Mucosa of gallbladder (tissue), 1 donor: ENCODE measurements around the gene TBC1D24. TPM values are rescaled to one million over a fixed set of nuclear protein-coding genes. Genes with fewer than 3 reads are reported as not detected.

ENCODE experiments used
- DNase-seq: peaks from one replicate; pipeline ENCODE4 v3.0.0-alpha.2; 2020; ENCODE audit warnings: low spot score
- total RNA-seq: library from RNA; stranded (reverse); gene quantifications from one replicate; pipeline ENCODE4 v1.2.1, GENCODE V29; 2021
- donor health status: DM: no; HTN: no; CAD: no.

TBC1D24 gene
- total RNA-seq, 1 donor from 2014 or later: 20.6 TPM

DNA sequence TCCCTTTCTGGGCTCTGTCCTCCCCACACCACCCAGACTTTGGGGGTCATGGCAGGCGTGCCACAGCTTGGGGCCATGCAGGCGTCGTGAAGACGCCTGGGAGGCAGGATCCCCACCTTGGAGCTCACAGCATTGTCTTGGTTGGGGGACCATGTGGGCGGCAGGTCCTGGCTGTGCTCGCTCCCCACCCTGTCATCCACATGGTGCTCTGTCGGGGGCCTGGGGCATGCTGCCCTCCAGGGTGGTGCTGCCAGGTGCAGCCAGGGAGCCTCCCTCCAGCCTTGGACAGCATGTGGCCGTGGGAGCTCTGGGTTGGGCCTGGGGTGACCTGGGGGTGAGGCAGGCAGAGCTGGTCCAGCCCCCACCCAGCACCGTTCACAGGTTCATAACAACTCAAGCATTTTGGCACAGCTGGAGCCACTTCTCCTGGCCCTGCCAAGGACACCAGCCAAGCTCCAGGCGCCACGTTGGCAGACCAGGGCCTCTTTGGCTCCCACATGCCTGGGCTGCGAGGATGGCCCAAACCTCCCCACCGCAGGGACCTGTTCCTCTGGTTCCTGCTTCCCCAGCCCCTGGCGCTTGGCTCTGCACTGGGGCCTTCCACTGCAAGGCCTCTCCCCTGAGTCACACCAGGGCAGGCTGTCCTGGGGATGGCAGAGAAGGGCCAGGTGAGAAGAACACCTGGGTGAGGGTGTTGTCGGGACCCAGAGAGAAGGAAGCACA, 23.8 kb downstream of the TBC1D24 start:
- no peak for DNase-seq

DNA sequence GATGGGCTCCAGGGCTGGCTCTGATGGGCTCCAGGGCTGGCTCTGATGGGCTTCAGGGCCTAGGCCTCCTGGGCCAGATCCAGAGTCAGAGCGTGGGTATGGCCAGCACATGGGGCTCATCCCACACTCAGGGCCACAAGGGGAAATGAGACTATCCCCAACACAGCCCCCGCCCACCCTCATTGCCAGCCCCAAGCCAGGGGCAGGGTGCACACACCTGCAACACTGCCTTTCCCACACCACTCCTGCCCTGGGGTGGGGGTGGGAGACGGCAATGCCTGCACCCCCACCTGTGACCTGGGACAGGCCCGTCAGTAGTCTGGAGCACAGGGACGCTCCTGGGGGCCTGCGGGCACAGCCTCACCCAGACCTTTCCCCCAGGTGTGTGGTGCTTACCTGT, 24.5 kb downstream of the TBC1D24 start:
- no peak for DNase-seq

DNA sequence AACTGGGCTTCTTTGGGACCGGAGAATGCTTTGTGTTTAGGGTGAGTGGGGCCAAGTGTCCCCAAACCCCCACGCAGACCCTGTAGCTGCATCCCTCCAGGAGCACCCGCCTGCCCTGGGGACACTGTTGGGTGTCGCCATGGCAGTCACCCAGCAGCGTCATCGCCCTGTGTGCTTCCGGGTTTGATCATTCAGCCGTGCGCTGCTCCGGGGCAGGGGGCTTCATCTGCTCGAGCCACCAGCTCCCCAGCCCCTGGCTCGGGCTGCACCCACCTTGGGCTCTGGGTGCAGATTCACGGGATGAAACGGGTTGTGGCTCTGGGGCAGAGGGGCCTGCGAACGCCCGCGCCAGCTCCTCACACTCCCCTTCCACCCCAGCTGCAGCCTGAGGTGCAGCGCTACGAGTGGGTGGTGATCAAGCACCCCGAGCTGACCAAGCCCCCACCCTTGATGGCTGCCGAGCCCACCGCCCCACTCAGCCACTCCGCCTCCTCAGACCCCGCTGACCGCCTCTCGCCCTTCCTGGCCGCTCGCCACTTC, 25.0 kb downstream of the TBC1D24 start:
- no peak for DNase-seq

DNA sequence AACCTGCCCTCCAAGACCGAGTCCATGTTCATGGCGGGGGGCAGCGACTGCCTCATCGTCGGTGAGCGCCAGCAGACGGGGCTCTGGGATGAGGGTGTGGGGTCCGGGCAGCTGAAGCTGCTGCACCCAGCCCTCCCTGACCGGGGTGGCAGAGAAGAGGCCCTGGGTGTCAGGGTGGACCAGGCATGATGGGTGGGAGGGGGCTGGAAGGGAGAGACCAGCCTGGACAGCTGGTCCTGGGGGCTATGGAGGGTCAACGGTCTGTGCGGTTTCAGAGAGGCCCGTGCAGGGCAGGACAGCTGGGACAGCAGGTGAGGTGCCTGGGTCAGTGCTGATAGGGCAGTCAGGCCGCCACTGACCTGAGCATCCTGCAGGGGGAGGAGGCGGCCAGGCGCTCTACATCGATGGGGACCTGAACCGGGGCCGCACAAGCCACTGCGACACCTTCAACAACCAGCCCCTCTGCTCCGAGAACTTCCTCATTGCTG, 25.5 kb downstream of the TBC1D24 start:
- DNase-seq: no peak

DNA sequence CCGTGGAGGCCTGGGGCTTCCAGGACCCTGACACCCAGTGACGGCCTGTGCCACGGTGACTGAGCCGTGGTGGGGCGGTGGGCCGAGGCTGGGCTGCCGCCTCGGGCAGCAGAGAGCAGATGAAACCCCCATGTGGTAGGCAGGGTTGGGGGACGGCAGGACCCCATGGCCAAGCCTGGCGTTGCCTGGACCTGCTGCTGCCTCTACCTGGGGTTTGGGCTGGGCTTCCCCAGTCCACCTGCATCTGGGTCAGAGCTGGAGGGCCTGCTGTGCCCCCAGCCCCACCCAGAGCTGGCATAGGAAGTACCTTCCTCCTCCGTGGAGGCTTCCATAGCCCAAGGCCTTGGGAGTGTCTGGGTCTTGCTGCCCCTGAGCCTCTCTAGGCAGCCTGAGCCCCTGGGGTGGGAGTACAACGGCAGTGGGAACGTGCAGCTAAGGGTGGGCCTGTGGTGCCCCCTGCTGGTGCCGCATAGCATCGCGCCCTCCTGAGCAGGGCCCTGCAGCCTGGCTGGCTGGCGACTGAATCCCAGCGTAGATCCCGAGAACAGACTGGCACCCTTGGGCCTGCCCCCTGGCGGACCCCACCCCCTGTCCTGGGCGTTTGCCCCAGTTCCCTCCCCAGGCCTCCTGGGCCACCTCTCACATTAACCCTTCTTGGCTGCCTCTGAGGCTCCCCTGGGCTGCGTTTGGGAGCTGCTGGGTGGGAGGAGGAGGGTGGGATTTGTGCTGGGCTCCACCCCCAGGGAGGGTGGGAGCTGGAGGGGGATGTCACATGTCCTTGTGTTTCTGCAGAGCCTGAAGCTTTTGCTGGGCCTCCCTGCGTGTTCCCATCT, 26.2 kb downstream of the TBC1D24 start:
- DNase-seq: peak; percentile 84

DNA sequence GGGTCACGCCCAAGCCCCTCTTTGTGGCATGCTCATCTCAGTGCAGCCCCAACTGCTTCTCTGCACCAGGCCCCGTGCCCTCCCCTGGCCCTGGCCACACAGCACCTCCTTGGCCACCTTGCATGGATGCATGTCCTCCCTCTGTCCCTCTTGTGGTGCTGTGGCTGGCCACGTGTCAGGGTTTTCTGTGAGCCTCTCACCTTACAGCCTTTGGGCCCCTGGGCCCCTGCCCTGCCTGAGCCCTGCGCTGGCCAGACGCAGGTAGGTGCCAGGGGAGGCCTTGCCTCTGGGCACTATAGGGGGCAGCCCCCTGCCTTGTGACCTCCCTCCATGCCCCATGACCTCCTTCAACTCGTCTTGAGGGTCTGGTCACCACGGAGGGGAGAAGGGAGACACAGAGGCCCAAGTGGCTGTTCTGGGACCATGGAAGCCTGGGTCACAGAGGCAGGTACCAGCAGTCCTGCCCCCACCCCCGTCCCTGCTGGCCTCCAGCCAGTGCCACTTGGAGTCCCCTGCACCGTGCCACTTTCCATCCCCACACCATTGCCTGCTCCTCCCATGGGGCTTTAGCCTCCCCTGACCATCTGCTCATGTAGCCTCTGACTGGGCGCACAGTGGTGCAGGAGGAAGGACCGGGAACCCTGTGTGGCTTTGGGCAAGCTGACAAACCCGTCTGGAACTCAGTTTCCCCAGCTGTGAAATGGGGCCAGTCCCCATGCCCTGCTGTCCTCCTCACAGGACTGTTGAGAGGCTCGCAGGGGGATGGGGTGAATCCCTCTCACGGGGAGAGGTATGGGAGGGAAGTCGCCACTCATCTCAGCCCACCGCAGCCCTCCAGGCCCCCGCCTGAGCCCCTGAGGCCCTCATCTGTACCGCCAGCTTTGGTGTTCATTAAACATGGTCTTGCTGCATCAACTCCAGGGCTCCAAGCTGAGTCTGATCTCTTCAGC, 27.3 kb downstream of the TBC1D24 start:
- no peak for DNase-seq

DNA sequence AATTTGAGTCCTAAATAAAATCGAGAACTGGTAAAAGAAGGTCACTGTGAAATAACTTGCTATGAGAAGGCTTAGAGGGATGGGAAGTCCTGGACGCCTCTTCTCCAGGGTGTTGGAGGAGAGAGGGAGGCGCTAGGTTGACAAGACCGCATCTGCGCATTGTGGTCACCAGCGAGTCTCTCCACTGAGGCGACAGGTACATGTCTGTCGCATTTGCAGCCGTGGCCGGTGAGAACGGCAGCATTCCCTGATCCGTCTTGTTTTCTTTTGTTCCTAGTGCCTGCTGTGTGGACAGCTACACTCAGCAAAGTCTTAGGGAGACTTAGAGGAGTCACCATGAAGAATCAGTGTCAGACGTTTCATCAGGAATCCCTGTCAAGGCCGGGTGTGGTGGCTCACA, 30.8 kb downstream of the TBC1D24 start:
- no peak for DNase-seq

DNA sequence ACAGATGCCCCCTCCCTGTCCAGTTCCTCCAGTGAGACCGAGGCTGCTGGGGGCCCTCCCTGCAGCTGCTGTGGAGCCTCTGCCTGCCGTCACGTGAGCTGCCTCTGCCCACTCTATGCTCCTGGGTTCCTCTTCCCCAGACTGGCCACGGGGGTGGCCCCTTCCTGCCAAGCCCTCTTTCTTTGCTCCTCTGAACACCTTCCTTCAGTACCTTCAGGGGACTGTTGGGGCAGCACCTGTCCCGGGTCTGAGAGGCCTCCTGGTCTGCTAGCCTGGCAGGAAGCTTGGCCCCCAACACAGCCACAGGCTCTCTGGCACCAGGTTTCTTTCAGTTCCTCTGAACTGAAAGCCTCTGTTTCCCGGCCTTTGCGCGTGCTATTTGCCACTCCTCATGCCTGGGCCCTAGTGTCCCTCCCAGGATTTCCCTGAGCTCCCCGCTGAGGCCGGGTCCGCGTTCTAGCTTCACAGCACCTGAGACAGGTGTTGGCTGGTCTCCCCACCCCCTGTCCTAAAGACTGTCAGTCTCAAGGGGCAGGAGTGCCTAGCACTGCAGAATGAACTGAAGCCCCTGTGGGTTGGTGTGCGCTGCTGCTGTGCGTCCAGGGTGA, 32.2 kb downstream of the TBC1D24 start:
- no peak for DNase-seq

DNA sequence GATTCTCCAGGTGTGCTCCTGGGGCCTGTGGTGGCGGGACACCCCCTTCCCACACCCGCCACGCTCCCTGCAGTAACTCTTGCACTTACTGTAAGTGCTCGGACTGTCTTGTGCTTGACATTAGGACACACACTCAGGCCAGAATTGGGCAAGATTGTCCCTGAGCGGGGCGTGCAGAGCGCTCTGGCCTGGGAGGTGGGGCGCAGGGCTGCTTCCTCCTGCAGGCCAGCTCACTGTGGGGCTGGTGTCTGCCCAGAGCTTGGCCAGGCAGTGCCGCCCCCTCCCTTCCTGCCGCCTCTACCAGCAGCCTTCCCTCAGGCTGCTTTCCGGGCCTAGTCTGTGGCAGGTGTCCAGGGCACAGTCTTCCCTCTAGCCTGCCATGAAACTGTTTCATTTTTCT, 32.7 kb downstream of the TBC1D24 start:
- DNase-seq: no peak

DNA sequence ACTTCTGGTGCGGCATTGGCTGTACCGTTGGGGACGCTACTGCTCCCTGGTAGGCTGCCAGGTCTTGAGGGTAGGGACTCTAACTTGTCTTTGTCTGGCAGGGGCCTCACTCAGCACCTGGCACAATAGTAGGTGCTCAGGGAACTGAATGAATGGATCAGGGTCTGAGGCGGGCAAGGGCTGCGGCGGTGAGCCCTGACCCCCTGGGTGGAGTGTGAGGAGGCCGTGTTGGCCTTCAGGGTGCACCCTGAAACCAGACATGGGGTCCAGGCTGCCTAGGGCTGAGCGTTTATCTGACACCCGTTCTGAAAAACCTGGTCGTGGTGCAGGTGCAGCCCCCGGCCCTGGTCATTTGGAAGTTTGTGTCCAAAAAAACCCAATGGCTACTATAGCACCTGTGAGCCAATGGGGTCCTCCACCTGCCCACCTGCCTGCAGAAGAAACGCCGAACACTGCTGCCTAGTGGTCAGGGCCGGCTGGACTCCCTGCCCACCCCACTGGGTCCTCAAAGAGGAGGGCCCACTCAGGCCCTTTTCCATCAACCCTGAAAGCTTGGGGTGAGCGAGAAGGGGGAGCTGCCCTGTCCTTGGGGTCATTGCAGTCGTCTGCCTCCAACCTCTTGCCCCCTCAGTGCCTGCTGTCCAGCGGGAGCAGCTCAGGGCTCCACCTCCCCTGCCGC, 33.9 kb downstream of the TBC1D24 start:
- DNase-seq: no peak

DNA sequence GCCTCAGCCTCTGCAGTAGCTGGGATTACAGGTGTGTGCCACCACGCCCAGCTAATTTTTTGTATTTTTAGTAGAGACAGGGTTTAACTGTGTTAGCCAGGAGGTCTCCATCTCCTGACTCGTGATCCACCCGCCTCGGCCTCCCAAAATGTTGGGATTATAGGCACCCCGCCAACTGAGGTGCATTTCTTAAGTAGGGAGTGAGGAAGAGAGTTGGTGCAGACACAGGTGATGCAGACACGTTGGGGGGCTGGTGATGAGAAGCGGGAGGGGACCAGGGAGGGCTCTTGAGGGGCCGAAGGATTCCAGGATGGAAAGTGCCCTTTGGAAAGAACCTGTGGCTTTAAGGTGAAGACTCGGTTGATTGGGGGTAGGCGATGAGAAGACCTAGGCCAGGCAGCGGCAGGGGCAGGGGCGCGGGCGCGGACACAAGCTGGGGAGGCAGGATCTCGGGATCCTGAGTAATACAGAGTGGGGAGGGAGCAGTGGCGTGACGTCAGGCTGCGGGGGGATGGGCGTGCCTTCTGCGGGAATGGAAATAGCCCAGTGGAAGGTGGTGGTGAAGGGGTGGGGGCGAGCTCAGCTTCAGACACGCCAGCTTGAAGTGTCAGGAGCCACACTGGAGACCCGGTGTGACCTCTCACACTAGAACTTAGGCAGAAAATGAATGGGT, 36.3 kb downstream of the TBC1D24 start:
- no peak for DNase-seq

DNA sequence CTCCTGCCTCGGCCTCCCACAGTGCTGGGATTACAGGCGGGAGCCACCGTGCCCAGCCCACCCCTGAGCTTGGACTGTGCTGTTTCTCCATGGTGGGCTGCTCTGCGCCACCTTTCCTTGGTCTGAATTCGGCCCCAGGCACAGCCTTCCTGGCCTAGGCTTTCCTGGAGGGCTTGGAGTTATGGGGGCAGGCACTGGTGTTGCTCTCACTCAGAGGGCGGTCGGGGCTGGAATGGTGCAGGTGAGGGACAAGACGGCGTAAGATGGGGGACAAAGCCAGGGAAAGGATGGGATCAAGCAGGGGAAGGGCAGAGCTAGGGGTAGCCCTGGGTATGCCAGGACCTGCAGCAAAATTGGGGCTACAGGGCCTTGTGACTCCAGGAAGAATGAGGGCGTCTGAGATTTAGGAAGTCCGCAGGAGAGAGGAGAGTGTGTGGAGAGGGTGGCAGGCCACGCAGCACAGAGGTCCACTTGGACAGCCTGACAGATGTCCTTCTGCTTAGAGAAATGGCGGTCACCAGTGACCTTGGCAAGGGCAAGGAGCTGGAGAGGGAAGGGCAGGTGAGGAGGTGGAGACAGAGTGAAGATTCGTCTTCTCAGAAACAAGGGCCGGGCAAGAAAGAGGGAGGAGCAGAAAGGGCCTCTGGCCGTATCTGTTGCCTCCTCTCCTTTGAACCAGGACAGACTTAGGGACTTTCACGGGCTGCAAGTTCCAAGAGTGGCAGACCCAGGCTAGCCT, 37.2 kb downstream of the TBC1D24 start:
- DNase-seq: no peak

DNA sequence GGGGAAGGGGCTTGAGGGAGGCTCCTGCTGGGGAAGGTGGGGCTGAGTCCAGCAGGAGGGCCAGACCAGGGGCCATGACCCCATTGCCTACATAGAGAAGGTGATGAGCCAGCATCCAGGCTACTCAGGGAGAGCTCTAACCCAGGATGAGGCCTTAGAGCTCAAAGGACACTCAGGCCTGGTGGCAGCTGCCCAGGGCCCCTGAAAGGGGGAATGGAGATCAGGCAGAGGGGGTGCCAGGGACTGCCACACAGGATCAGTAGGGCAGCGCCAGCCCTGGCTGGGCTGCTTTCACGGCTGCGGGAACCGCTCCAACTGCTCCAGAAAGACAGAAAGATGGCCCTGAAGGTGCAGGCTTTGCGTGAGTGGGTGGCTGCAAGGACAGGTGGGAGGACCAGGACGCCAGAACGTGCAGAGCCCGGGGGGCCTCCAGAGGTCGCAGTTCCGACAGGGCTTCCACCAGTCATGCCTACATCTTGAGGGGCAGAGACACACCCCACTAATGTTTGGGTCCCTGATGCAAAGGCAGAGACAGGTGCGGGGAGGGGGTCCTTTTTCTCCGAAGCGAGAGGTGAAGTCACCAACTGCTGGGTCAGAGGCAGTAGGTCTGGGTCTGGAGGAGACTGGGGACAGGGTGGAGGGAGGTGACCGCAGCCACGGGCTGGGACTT, 37.9 kb downstream of the TBC1D24 start:
- DNase-seq: no peak

DNA sequence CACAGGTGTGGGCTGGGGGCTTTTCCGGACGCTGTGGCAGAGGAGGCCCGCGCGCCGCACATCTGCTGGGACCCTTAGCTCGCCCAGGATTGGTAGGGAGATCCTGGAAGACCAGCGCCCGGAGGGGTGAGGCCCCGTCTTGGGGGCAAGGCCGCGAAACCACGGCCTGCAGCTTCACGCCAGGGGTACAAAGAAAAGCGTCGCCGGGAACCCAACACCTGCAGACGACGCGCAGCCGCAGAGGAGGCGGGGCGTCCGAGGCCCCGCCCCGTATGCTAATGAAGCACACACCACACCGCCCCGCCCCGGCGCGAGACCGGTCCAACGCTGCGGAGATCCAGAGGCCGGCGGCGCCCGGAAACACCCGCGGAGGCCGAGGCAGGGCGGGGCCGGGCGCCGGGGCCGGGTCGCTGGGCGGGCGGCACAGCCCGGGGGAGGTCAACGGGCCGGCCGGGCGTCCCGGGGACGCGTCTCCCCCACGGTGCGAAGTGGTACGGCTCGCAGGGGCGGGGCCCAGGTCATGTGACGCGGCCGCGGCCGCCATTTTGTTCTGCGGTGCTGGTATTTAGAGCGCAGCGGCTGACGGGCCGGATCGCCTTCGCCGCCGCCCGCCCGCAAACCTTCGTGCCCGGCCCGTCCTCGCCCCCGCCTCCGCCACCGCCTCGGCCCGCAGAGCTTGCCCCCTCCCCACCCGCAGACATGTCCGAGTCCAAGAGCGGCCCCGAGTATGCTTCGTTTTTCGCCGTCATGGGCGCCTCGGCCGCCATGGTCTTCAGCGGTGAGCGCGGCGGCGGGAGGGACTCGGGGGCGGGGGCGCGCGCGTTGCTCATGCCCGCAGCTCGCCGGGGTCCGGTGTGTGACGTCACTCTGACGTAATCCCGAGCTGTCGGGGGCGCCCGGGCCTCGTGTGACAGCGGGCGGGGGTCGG, 38.7 kb downstream of the TBC1D24 start, which contains the start of gene ATP6V0C:
ATP6V0C (plus strand) TSS at position 548 of the 928 bp plus-strand sequence; CDS start at position 700, 152 bp downstream.
- peak; percentile 94 for DNase-seq

DNA sequence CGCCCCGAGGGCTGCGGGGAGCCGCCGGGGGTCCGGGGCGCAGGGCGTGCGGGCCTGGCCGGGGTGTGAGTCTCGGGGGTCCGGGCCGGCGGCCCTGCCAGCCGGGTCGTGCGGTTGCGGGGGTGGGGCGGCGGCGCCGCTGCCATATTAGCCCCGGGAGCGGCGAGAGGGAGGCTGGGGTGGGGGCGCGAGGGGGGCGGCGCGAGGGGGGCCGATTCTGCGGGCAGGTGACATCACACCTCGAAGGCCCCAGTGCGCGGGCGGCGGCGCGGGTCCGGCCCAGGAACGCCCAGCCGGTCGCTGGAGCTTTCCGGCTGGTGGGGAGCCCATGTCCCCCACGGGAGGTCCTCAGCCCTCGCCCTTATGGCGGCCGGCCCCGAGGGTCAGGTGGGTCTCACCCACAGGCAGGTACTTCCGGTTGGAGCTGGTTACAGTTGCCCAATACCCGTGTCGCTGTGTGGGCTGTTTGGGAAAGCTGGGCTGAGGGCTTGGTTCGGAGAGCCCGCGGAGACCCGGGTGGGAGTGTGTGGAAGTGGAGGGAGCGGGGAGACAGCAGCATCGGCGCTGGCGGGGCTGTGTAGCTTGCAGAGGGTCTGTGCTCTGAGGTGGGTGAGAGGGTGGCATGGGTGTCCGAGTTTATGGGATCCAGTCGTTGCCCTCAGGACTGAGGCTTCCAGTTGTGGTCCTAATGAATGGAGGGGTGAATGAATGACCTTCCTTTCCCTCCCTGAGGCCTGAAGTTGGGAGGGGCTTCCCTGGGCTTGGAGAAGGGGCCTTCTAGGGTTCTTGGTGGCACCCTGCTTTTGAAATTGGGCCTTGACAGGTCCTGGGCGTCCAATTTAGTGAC, 39.6 kb downstream of the TBC1D24 start:
- DNase-seq: no peak

DNA sequence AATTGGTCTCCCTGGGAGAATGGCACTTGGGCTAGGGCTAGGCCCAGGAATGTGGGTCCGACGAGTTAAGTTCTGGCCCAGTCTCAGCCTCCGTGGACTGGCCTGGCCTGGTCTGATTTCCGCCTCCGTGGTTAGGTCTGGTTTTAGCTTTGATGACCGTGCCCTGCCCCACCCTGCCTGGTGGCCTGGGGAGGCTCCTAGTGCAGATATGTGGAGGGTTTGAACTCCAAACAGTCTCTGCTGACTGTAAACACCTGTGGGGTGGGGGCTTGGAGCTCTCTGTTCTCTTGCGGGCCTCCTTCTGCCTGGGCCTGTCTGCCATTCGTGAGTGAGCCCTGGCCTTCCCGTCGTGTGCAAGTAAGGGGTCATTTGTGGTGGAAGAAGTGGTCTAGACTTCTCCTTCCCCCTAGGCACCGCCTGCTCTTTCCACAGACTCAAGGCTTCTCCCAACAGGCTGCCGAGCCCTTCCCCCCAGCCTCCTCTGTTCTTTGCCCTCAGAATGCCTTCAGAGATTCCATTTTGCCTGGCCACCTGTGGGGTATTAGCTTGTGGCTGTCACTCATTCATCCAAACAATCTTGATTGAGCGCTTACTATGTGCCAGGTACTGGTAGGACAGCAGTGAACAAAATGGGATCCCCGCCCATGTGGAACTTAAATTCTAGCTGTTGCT, 40.4 kb downstream of the TBC1D24 start:
- no peak for DNase-seq
